Natural killer cell (primary cell): ENCODE results near the gene TSPAN31. TPM values are rescaled to one million over a fixed set of nuclear protein-coding genes. Genes with fewer than 3 reads are reported as not detected.

Source experiments
- ATAC-seq, 3 donors: fragments of 150-1000 bp in 2 of 3; fragments of 200-7000 bp in 1 of 3; cut with Tn5 transposase; 1 replicate in 1 of 3; 2 replicates in 2 of 3; pipeline ENCODE4 v1.10.0; 2021; ENCODE audit warnings: mild to moderate bottlenecking in 2 of 3, moderate library complexity in 2 of 3
- DNase-seq, 2 donors: peaks; one replicate each; pipeline versions ENCODE4 v3.0.0 to v3.0.0-alpha.2; 2013 to 2021; ENCODE audit warnings: mixed read lengths in 1 of 2
- H3K27ac ChIP-seq: one replicate; pipeline ENCODE4 v1.5.1; 2013; ENCODE audit warnings: mild to moderate bottlenecking, low read length
- H3K27me3 ChIP-seq: one replicate; pipeline ENCODE4 v1.6.1; 2013; ENCODE audit warnings: low read length; ENCODE audit not compliant: control insufficient read depth, insufficient read depth
- H3K36me3 ChIP-seq: one replicate; pipeline ENCODE4 v1.6.1; 2013; ENCODE audit warnings: low read length; ENCODE audit not compliant: control insufficient read depth, insufficient read depth
- H3K4me1 ChIP-seq: one replicate; pipeline ENCODE4 v1.6.1; 2013; ENCODE audit warnings: low read length; ENCODE audit not compliant: control insufficient read depth, insufficient read depth
- H3K4me3 ChIP-seq: one replicate; pipeline ENCODE4 v1.5.1; 2013; ENCODE audit warnings: low read length
- H3K9me3 ChIP-seq: one replicate; pipeline ENCODE4 v1.6.1; 2013; ENCODE audit warnings: low read length; ENCODE audit not compliant: control insufficient read depth, insufficient read depth
- H3K27ac Mint-ChIP-seq, 2 donors: one replicate each; pipeline ENCODE4 v1.8.0; 2022; ENCODE audit warnings: mild to moderate bottlenecking in 2 of 2, mixed read lengths in 2 of 2, moderate library complexity in 1 of 2
- H3K27me3 Mint-ChIP-seq, 2 donors: one replicate each; pipeline ENCODE4 v1.8.0; 2022; ENCODE audit warnings: low read depth in 2 of 2, mixed read lengths in 2 of 2
- H3K36me3 Mint-ChIP-seq: one replicate; pipeline ENCODE4 v1.8.0; 2022; ENCODE audit warnings: mixed read lengths
- H3K4me1 Mint-ChIP-seq, 2 donors: one replicate each; pipeline ENCODE4 v1.8.0; 2022; ENCODE audit warnings: mixed read lengths in 2 of 2
- H3K4me3 Mint-ChIP-seq: one replicate; pipeline ENCODE4 v1.8.0; 2022; ENCODE audit warnings: mild to moderate bottlenecking, moderate library complexity, mixed read lengths
- H3K9me3 Mint-ChIP-seq, 2 donors: one replicate each; pipeline ENCODE4 v1.8.0; 2022; ENCODE audit warnings: mixed read lengths in 2 of 2
- CTCF ChIP-seq: fragments of 200-600 bp; IDR thresholded peaks from one replicate; pipeline ENCODE4 v1.8.0; 2022; ENCODE audit warnings: antibody characterized with exemption
- WGBS: methylation state at CpG from one replicate; pipeline ENCODE4 v1.1.7; 2013; ENCODE audit warnings: missing lambda C conversion rate; ENCODE audit not compliant: insufficient coverage; 5-methylcytosine and 5-hydroxymethylcytosine counted together
- intact Hi-C: fragments of 100-400 bp; cut with micrococcal nuclease; formaldehyde crosslinking; loops from one replicate; pipeline ENCODE4 v1.14.2; 2022
- total RNA-seq, 4 donors: library from RNA; stranded (reverse); fragments of 120-200 nt in 1 of 4; gene quantifications; one replicate each; pipeline versions ENCODE4 v1.2.3 to v1.2.4, GENCODE V29; 2013 to 2022

The TSPAN31 gene
- total RNA-seq, 3 donors from 2014 or later (not counting 1 experiment from before 2014, with no cell fraction given): 18.3 to 27.0 (median 23.5) TPM

- Histone ChIP-seq H3K27ac (peak overlapping the region; percentile 16), H3K27me3 (no peaks in the 10 kb centered on the region), H3K4me3 (no peak overlapping the region), H3K4me1 (peaks cover 36% of the 10 kb centered on the region), H3K36me3 (peaks cover 16% of the 10 kb centered on the region), H3K9me3 (no peaks in the 10 kb centered on the region)
- Mint-ChIP-seq H3K9me3 (no peaks in the 10 kb centered on the region), H3K27me3 (no peaks in the 10 kb centered on the region), H3K4me1 (peaks cover 33 to 34% of the 10 kb centered on the region in 2 donors), H3K36me3 (peaks cover 10% of the 10 kb centered on the region), H3K4me3 (peak overlapping the region; percentile 99), H3K27ac (peak overlapping the region; percentile 90 to 97)
- 74% methylated on average over 2 of the region's 2 CpGs for WGBS
- ATAC-seq: no peak
- intact Hi-C loops: loop anchor here (1.0 to 5.0 kb wide), 4 partner anchors 26 to 124 kb away; partner anchors contain the start of genes CDK4 and CTDSP2
- TF ChIP-seq CTCF: no peak
- peak in 1 of 2 donors; percentile 25 for DNase-seq
These were observed 37.0 kb downstream of the TSPAN31 start for GRCh38 chr12:57781801-57782200.

- Mint-ChIP-seq H3K27ac (peak overlapping the region; percentile 90 to 97), H3K36me3 (peaks cover 11% of the 10 kb centered on the region), H3K4me3 (peak overlapping the region; percentile 99), H3K27me3 (no peaks in the 10 kb centered on the region), H3K9me3 (no peaks in the 10 kb centered on the region), H3K4me1 (peaks cover 33 to 34% of the 10 kb centered on the region in 2 donors)
- Histone ChIP-seq H3K36me3 (peaks cover 20% of the 10 kb centered on the region), H3K27ac (peak overlapping the region; percentile 16), H3K4me3 (peak overlapping the region; percentile 86), H3K4me1 (peaks cover 36% of the 10 kb centered on the region), H3K9me3 (no peaks in the 10 kb centered on the region), H3K27me3 (no peaks in the 10 kb centered on the region)
- intact Hi-C loops: loop anchor here (1.0 to 5.0 kb wide), 4 partner anchors 26 to 123 kb away; partner anchors contain the start of genes CDK4 and CTDSP2
- DNase-seq: no peak
- no peak for TF ChIP-seq CTCF
- ATAC-seq: no peak
- 13% methylated on average over 3 of the region's 4 CpGs for WGBS
These were observed 37.4 kb downstream of the TSPAN31 start for GRCh38 chr12:57782243-57782607.

GRCh38 chr12:57782608-57783465 is 38.0 kb downstream of the TSPAN31 start, which contains the start of gene TSFM:
Gene TSFM (plus strand): TSS chr12:57782787. CDS start chr12:57782802, 15 bp downstream.
- peak; percentile 93 for TF ChIP-seq CTCF
- WGBS: 1% methylated on average over 45 of the region's 45 CpGs
- H3K9me3 ChIP-seq: no peaks in the 10 kb centered on the region
- peaks cover 36% of the 10 kb centered on the region for H3K4me1 ChIP-seq
- peaks cover 26% of the 10 kb centered on the region for H3K36me3 ChIP-seq
- peak; percentile 94 to 97 (median 97) for ATAC-seq
- Mint-ChIP-seq H3K9me3 (no peaks in the 10 kb centered on the region), H3K27me3 (no peaks in the 10 kb centered on the region), H3K4me3 (peak within 1 kb of the TSS; percentile 99), H3K27ac (peak within 1 kb of the TSS; percentile 90 to 97), H3K4me1 (peaks cover 33 to 34% of the 10 kb centered on the region in 2 donors), H3K36me3 (peaks cover 11% of the 10 kb centered on the region)
- intact Hi-C loops: loop anchor here (1.0 to 5.0 kb wide), 4 partner anchors 27 to 122 kb away; partner anchors contain the start of genes CDK4 and CTDSP2
- H3K4me3 ChIP-seq: peak within 1 kb of the TSS; percentile 86
- H3K27ac ChIP-seq: peak within 1 kb of the TSS; percentile 57
- DNase-seq: peak; percentile 98 to 99
- H3K27me3 ChIP-seq: no peaks in the 10 kb centered on the region
